ENCODE measurements around the gene NHSL1. TPM values are rescaled to one million over a fixed set of nuclear protein-coding genes. Genes with fewer than 3 reads are reported as not detected.
A peak's percentile ranks its signal among the peaks of the same experiment; 100 is the strongest.

NHSL1 gene
- total and polyA plus RNA-seq, 11 donors = 13.9 to 103 (median 46.1) TPM

- Histone ChIP-seq H3K27ac (no peak overlapping the region), H3K9me3 (peaks cover 0 to 6% (median 0%) of the 10 kb centered on the region in 12 donors), H3K4me1 (peaks cover 0 to 20% (median 4%) of the 10 kb centered on the region in 12 donors), H3K36me3 (peaks cover 0 to 61% (median 27%) of the 10 kb centered on the region in 9 donors), H3K4me3 (no peak overlapping the region), H3K27me3 (no peaks in the 10 kb centered on the region)
- intact Hi-C loops (cut with DNase I) = loop anchor here in 5 of 10 donors (5.0 to 10.0 kb wide), 5 partner anchors 85 to 353 kb away; partner anchors contain the start of gene CCDC28A (in 1 of the 5)
- 97 to 100% (median 99%) methylated on average over 3 of the region's 3 CpGs for WGBS, 4 donors
- TF ChIP-seq CTCF (IDR thresholded peaks at IDR 0.05) (no peak), POLR2A (IDR thresholded peaks at IDR 0.05) (no peak)
- ATAC-seq = no peak
- DNase-seq = no peak
Measured at GRCh38 chr6:138419766-138420165, 79.5 kb downstream of the NHSL1 start.

GRCh38 chr6:138418118-138418742, 81.1 kb downstream of the NHSL1 start:
- Histone ChIP-seq H3K4me1 (peaks cover 0 to 19% (median 4%) of the 10 kb centered on the region in 12 donors), H3K9me3 (peaks cover 0 to 6% (median 0%) of the 10 kb centered on the region in 12 donors), H3K27me3 (no peaks in the 10 kb centered on the region), H3K4me3 (no peak overlapping the region), H3K27ac (no peak overlapping the region), H3K36me3 (peaks cover 0 to 59% (median 29%) of the 10 kb centered on the region in 9 donors)
- no peak for ATAC-seq
- TF ChIP-seq CTCF (IDR thresholded peaks at IDR 0.05) = no peak
- no peak for TF ChIP-seq POLR2A (IDR thresholded peaks at IDR 0.05)
- intact Hi-C loops (cut with DNase I) = no loop called here
- WGBS, 4 donors = 92 to 98% (median 95%) methylated on average over 3 of the region's 3 CpGs
- no peak for DNase-seq

GRCh38 chr6:138417493-138418117, 81.7 kb downstream of the NHSL1 start:
- H3K4me1 ChIP-seq = peaks cover 0 to 13% (median under 1%) of the 10 kb centered on the region in 12 donors
- TF ChIP-seq POLR2A (IDR thresholded peaks at IDR 0.05) (no peak), CTCF (IDR thresholded peaks at IDR 0.05) (no peak)
- H3K27ac ChIP-seq = no peak overlapping the region
- peaks cover 0 to 6% (median 0%) of the 10 kb centered on the region in 12 donors for H3K9me3 ChIP-seq
- intact Hi-C loops (cut with DNase I) = no loop called here
- H3K4me3 ChIP-seq = no peak overlapping the region
- 79 to 87% (median 85%) methylated on average over 3 of the region's 3 CpGs for WGBS, 4 donors
- H3K27me3 ChIP-seq = no peaks in the 10 kb centered on the region
- no peak for ATAC-seq
- no peak for DNase-seq
- H3K36me3 ChIP-seq = peaks cover 0 to 61% (median 35%) of the 10 kb centered on the region in 9 donors

GRCh38 chr6:138416206-138416605, 83.1 kb downstream of the NHSL1 start:
- peak in 3 of 4 donors; percentile 5 to 17 (median 8) for ATAC-seq
- no peak for DNase-seq
- 66 to 80% (median 77%) methylated on average over 4 of the region's 4 CpGs for WGBS, 4 donors
- Histone ChIP-seq H3K27ac (no peak overlapping the region), H3K36me3 (peaks cover 0 to 65% (median 47%) of the 10 kb centered on the region in 9 donors), H3K4me3 (no peak overlapping the region), H3K9me3 (peaks cover 0 to 6% (median 0%) of the 10 kb centered on the region in 12 donors), H3K27me3 (no peaks in the 10 kb centered on the region), H3K4me1 (peaks cover 0 to 9% (median 0%) of the 10 kb centered on the region in 12 donors)
- intact Hi-C loops (cut with DNase I) = no loop called here
- no peak for TF ChIP-seq POLR2A (IDR thresholded peaks at IDR 0.05)
- no peak for TF ChIP-seq CTCF (IDR thresholded peaks at IDR 0.05)
